ENCODE results near the gene RELL2.
"Not testable (repeated sequence)": the region's sequence is repeated elsewhere in the genome, so short reads cannot be mapped to it uniquely, and the experiment has no call there.

GRCh38 chr5:141609921-141610320, 26.9 kb upstream of the RELL2 start:
- TF ChIP-seq CTCF (conservative IDR thresholded peaks at IDR 0.05 in 1 of 2, IDR thresholded peaks at IDR 0.05 in 1 of 2; ENCODE audit: extremely low read depth in 1 of 2, insufficient read depth in 1 of 2, low read depth in 1 of 2, low read length in 2 of 2); EZH2 (IDR thresholded peaks at IDR 0.05; ENCODE audit: borderline replicate concordance, low read length): not testable (repeated sequence)
